GM12865 (cell line): Measurements from ENCODE around the gene YRDC.

ENCODE experiments used
- DNase-seq: peaks from one replicate; pipeline ENCODE4 v3.0.0; 2010; ENCODE audit warnings: low read depth
- H3K4me3 ChIP-seq: 2 replicates; pipeline ENCODE4 v1.5.1; 2011; ENCODE audit warnings: mild to moderate bottlenecking, low read depth, low read length, control low read depth
- TF ChIP-seq, protein P1 (sequence below): IDR thresholded peaks from 2 replicates; pipeline ENCODE4 v1.5.1; 2011; ENCODE audit warnings: low read length, control low read depth, low read depth, inconsistent platforms; ENCODE audit not compliant: insufficient read depth; ENCODE audit errors: missing control alignments

Gene YRDC

DNA sequence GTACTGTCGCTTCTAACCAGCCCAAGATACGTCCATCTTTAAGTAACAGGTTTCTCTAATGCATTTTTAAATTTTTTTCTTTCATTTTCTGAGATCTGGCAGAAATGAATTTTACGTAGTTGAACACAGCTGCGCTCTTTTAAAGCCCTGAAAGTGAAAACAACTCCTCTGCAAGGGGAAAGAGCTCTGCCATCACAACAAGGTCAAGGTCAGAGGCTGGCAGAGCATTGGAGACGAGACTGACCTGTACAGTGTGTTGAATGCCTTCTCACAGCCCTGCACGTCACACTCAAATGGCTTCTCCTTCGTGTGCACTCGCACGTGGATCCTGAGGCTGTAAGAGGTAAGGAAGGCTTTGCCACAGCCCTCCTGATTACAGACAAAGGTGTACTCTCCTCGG, 31.7 kb upstream of the YRDC start:
- DNase-seq, result no peak
- TF ChIP-seq, protein P1, sequence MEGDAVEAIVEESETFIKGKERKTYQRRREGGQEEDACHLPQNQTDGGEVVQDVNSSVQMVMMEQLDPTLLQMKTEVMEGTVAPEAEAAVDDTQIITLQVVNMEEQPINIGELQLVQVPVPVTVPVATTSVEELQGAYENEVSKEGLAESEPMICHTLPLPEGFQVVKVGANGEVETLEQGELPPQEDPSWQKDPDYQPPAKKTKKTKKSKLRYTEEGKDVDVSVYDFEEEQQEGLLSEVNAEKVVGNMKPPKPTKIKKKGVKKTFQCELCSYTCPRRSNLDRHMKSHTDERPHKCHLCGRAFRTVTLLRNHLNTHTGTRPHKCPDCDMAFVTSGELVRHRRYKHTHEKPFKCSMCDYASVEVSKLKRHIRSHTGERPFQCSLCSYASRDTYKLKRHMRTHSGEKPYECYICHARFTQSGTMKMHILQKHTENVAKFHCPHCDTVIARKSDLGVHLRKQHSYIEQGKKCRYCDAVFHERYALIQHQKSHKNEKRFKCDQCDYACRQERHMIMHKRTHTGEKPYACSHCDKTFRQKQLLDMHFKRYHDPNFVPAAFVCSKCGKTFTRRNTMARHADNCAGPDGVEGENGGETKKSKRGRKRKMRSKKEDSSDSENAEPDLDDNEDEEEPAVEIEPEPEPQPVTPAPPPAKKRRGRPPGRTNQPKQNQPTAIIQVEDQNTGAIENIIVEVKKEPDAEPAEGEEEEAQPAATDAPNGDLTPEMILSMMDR, result no peak
- H3K4me3 ChIP-seq, result no peak overlapping the region

DNA sequence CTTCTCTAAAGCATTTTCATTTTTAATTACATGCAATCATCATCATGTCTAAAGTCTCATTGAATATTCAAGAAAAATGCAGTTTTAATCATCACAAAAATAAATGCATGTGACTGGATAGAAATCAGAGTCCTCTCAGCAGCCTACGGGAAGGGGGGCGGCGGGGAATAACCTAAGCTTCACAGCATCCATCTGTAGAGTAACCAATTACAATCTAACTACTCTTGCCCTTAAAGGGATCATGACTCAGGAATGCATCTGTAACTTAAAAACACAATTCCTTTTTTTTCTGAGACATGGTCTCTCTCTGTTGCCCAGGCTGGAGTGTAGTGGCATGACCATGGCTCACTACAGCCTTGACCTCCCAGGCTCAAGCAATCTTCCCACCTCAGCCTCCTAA, 28.8 kb upstream of the YRDC start:
- TF ChIP-seq, protein P1, result no peak
- no peak for DNase-seq

GRCh38 chr1:37831809-37832208, 23.8 kb upstream of the YRDC start:
- no peak for DNase-seq
- TF ChIP-seq, protein P1, result no peak
- H3K4me3 ChIP-seq, result no peak overlapping the region

More for the DNA sequence above, 28.8 kb upstream of the YRDC start:
- H3K4me3 ChIP-seq, result no peak overlapping the region

DNA sequence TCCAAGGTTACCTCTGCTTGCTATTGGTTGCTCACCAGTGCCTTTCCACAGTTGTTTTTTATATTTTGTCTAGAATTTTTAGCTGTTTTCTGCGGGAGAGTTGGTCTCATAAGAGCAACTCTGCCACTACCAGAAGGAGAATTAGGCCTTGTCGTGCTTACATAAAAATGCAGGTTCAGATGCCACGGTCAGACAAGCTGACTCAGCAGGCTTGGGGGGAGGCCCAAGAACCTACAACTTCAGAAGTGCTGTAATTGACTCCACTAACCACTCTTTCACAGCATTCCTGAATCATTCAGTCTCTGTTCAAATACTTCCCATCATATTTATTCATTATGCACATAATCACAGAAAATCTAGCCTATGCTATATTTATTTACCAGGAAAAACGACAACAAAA, 23.1 kb upstream of the YRDC start:
- H3K4me3 ChIP-seq, result no peak overlapping the region
- TF ChIP-seq, protein P1, result no peak
- no peak for DNase-seq

DNA sequence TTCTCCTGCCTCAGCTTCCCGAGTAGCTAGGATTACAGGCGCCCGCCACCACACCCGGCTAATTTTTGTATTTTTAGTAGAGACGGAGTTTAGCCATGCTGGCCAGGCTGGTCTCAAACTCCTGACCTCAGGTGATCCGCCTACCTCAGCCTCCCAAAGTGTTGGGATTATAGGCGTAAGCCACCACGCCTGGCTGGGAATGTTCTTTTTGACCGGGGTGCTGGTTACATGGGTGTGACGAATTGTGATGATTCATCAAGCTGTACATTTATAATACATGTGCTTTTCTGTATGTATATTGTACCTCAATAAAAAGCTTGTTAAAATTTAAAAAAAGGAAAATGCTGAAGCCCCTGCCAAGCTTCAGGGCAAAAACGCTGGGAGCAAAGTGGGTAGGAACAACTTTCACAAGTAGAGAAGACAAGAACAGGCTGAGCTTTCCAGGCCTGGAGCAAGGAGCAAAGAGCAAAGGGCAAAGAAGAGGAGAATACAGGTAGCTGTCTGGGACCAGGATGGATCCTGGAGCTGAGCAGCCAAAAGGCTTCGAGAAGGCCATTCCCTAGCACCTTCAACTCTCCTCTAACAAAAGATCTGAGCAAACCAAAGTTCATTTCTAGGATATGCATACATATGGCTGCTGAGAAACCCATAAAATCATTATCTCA, 20.5 kb upstream of the YRDC start:
- no peak for DNase-seq
- TF ChIP-seq, protein P1, result no peak
- no peak overlapping the region for H3K4me3 ChIP-seq

GRCh38 chr1:37825506-37825905, 17.5 kb upstream of the YRDC start:
- no peak for DNase-seq
- H3K4me3 ChIP-seq, result no peak overlapping the region
- TF ChIP-seq, protein P1, result no peak

- no peak overlapping the region for H3K4me3 ChIP-seq
- no peak for DNase-seq
- TF ChIP-seq, protein P1, result no peak
These were observed 16.0 kb upstream of the YRDC start for GRCh38 chr1:37824001-37824400.
